SK-N-DZ (cell line): ENCODE measurements around the gene IGF2R.
"Not testable (repeated sequence)": the region's sequence is repeated elsewhere in the genome, so short reads cannot be mapped to it uniquely, and the experiment has no call there.

Source experiments
- DNase-seq: peaks from one replicate; pipeline ENCODE4 v3.0.0-alpha.2; 2015; ENCODE audit warnings: low spot score

The IGF2R gene

GRCh38 chr6:160120087-160120486 is 151.2 kb downstream of the IGF2R start:
- DNase-seq: no peak

- DNase-seq: no peak
Observed at GRCh38 chr6:160121558-160121957, 152.7 kb downstream of the IGF2R start, which contains the start of gene SLC22A1. SLC22A1 (plus strand) TSS chr6:160121815; CDS start chr6:160121936, 121 bp downstream.

GRCh38 chr6:160121981-160122380 is 153.1 kb downstream of the IGF2R start:
- DNase-seq: no peak

GRCh38 chr6:160122744-160123143 is 153.9 kb downstream of the IGF2R start:
- no peak for DNase-seq

GRCh38 chr6:160124007-160124406 is 155.1 kb downstream of the IGF2R start:
- DNase-seq: no peak

GRCh38 chr6:160124605-160125004 is 155.7 kb downstream of the IGF2R start:
- no peak for DNase-seq

GRCh38 chr6:160125105-160125504 is 156.2 kb downstream of the IGF2R start:
- DNase-seq: not testable (repeated sequence)

- DNase-seq: no peak
Observed at GRCh38 chr6:160127270-160128124, 158.6 kb downstream of the IGF2R start.

- DNase-seq: no peak
Observed at GRCh38 chr6:160128125-160128683, 159.3 kb downstream of the IGF2R start.

GRCh38 chr6:160128879-160129516 is 160.1 kb downstream of the IGF2R start:
- DNase-seq: no peak

GRCh38 chr6:160129881-160130615 is 161.2 kb downstream of the IGF2R start:
- DNase-seq: no peak

- peak; percentile 17 for DNase-seq
Observed at GRCh38 chr6:160130729-160131484, 162.0 kb downstream of the IGF2R start.

- no peak for DNase-seq
Observed at GRCh38 chr6:160131636-160132296, 162.9 kb downstream of the IGF2R start.

- DNase-seq: no peak
Observed at GRCh38 chr6:160132297-160132637, 163.4 kb downstream of the IGF2R start.

GRCh38 chr6:160132776-160133338 is 164.0 kb downstream of the IGF2R start:
- no peak for DNase-seq

GRCh38 chr6:160133441-160134336 is 164.8 kb downstream of the IGF2R start:
- DNase-seq: no peak

GRCh38 chr6:160134337-160134751 is 165.5 kb downstream of the IGF2R start:
- DNase-seq: not testable (repeated sequence)

- no peak for DNase-seq
Observed at GRCh38 chr6:160134779-160135547, 166.1 kb downstream of the IGF2R start.
